Activated naive CD8-positive, alpha-beta T cell treated with anti-CD3 and anti-CD28 coated beads, Interleukin-2, amount 50 U/mL, for 24 hours (primary cell): ENCODE data around the gene RALGAPB.

ENCODE experiments used
- ATAC-seq: fragments of 150-1000 bp; cut with Tn5 transposase; one replicate; pipeline ENCODE4 v1.10.0; 2021
- DNase-seq: peaks from one replicate; pipeline ENCODE4 v3.0.0; 2021
- H3K27ac Mint-ChIP-seq: one replicate; pipeline ENCODE4 v1.8.0; 2021; ENCODE audit warnings: mild to moderate bottlenecking, mixed read lengths
- H3K27me3 Mint-ChIP-seq: one replicate; pipeline ENCODE4 v1.8.0; 2021; ENCODE audit warnings: mixed read lengths
- H3K36me3 Mint-ChIP-seq: one replicate; pipeline ENCODE4 v1.8.0; 2021; ENCODE audit warnings: low read depth, mixed read lengths
- H3K4me1 Mint-ChIP-seq: one replicate; pipeline ENCODE4 v1.8.0; 2021; ENCODE audit warnings: mixed read lengths
- H3K4me3 Mint-ChIP-seq: one replicate; pipeline ENCODE4 v1.8.0; 2021; ENCODE audit warnings: mild to moderate bottlenecking, moderate library complexity, mixed read lengths
- H3K9me3 Mint-ChIP-seq: one replicate; pipeline ENCODE4 v1.8.0; 2021; ENCODE audit warnings: mixed read lengths

RALGAPB gene

GRCh38 chr20:38626921-38627659 is 154.4 kb downstream of the RALGAPB start:
- H3K36me3 Mint-ChIP-seq, result no peaks in the 10 kb centered on the region
- ATAC-seq, result no peak
- H3K9me3 Mint-ChIP-seq, result peaks cover 4% of the 10 kb centered on the region
- H3K4me3 Mint-ChIP-seq, result no peak overlapping the region
- no peak for DNase-seq
- H3K27me3 Mint-ChIP-seq, result peaks cover 10% of the 10 kb centered on the region
- H3K27ac Mint-ChIP-seq, result no peak overlapping the region
- H3K4me1 Mint-ChIP-seq, result peaks cover 5% of the 10 kb centered on the region
